Fibroblast of skin of right quadriceps (primary cell): ENCODE measurements around the gene SERPINA3.
"Not testable (repeated sequence)": the region's sequence is repeated elsewhere in the genome, so short reads cannot be mapped to it uniquely, and the experiment has no call there.

Source experiments
- DNase-seq: peaks from one replicate; pipeline ENCODE4 v3.0.0-alpha.2; 2013

Gene SERPINA3

DNA sequence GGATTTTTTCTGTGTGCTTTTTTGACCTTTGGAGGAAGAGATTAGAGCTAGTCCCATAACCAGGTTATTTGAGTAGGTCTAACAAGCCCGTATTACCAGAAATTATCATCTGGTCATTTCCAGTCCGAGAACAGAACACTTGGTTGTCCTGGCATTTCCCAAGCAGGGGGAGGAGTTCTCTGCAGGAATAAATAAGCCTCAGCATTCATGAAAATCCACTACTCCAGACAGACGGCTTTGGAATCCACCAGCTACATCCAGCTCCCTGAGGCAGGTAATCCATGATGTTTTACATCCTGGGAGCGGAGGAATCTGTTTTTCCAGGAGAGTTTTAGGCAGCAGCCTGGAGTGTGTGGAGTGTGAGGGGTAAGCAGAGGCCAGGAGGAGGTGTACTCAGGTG lies at the start of gene SERPINA3:
TSS of gene SERPINA3 (plus strand) at position 218 of the 400 bp plus-strand sequence. CDS start 2,051 bp downstream, outside the sequence.
- DNase-seq, result no peak

- DNase-seq, result no peak
Observed at GRCh38 chr14:94562941-94563883, 49.0 kb upstream of the SERPINA3 start.

- DNase-seq, result no peak
Observed at GRCh38 chr14:94564381-94564780, 47.8 kb upstream of the SERPINA3 start.

- no peak for DNase-seq
Observed at GRCh38 chr14:94568186-94568585, 44.0 kb upstream of the SERPINA3 start.

GRCh38 chr14:94569381-94570001 lies 42.7 kb upstream of the SERPINA3 start:
- no peak for DNase-seq

- DNase-seq, result no peak
Observed at GRCh38 chr14:94570002-94570400, 42.2 kb upstream of the SERPINA3 start.

DNA sequence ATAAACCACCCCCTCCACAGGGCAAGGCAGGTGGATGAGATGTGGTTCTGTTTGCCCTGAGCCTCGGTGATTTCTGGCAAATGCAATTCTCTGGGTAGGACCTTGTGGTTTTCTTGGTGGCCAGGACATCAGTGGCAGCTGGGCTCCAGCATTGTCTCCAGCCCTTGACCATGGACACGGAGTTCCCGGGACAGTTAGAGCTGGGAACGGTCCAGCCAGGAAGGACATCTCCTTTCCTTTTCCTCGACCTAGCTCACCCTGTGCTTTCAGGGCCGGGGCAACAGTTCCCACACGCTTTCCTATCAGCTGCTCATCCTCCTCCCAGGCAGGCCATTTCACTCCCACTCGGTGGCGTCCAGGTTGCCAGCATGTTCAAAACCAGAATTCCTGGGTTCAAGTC lies 41.8 kb upstream of the SERPINA3 start:
- DNase-seq, result no peak

DNA sequence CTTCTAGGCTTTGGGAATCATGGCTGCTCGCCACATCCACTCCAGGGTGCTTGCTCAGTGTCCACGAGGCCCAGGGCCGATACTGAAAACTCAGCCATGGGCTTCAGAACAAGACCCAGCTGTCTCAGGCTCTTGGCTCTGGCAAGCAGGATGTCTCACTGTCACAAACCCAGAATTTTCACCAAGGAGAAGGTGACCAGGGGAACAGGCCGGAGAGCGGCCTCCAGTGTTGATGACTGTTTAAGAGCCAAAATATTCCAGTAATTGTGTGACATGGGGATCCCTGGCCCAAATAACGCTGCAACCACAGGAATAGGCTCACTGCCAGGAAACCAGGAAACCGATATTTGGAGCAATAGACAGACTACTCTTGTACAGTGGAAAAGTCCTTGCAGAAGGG lies 40.8 kb upstream of the SERPINA3 start:
- no peak for DNase-seq

GRCh38 chr14:94571950-94572349 lies 40.2 kb upstream of the SERPINA3 start:
- peak; percentile 20 for DNase-seq

DNA sequence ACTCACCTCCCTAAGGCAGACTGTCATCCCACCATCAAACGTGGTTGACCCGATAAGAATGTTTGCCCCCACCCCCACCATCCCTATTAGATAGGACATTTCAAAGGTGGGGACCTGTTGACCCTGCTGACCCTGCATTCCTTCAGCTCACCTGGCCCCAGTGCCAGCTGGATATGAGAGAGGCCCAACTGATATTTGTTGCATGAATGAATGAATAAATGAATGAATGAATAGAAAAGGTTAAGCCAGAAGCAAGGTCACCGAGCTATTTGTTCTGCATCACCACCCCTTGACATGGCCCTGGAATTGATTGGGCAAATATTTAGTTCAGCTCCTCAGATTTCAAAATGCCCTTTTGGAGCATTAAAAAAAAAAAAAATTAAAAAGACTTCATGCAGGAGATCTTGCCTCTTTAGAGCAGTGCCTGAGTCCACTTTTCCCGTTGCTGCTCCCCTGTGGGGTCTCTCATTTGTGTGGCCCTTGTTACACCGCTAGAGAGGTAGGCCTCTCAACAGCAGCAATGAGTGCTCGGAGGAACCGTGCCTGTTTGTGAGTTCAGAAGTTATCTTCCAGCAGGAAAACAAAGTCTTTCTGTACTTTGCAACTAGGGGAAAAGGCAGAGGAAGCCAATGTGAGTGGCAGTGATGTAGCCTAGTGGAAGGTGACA lies 39.4 kb upstream of the SERPINA3 start:
- no peak for DNase-seq

DNA sequence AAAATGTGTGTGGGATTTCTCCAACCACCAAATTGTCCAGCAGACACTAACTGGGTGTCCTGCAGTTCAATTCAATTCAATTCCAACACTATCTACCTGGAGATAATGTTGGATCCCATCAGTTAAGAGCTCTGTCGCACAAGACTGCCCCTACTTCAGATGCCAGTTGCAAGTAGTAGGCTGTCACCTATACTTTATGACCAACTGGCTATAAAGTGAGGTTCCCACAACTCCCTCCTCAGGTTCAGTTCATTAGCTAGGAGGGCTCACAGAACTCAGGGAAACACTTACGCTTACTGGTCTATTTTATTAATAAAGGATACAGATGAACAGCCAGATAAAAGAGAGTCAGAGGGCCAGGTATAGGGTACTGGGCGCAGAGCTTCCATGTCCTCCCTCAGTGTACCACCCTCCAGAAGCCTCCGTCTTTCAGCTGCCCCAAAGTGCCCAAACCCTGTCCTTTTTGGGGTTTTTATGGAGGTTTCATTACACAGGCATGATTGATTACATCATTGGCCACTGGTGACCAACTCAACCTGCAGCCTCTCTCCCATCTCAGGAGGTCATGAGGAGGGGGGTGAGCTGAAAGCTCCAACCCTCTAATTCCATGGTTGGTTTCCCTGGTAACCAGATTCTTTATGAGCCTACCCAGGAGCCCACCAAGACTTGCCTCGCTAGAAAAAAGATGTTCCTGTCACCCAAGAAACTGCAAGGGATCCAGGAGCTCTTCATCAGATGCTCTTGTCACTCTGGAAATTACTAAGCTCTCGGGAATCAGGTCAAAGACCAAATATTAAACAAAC lies 38.5 kb upstream of the SERPINA3 start:
- no peak for DNase-seq

- DNase-seq, result no peak
Observed at GRCh38 chr14:94574336-94574735, 37.9 kb upstream of the SERPINA3 start.

DNA sequence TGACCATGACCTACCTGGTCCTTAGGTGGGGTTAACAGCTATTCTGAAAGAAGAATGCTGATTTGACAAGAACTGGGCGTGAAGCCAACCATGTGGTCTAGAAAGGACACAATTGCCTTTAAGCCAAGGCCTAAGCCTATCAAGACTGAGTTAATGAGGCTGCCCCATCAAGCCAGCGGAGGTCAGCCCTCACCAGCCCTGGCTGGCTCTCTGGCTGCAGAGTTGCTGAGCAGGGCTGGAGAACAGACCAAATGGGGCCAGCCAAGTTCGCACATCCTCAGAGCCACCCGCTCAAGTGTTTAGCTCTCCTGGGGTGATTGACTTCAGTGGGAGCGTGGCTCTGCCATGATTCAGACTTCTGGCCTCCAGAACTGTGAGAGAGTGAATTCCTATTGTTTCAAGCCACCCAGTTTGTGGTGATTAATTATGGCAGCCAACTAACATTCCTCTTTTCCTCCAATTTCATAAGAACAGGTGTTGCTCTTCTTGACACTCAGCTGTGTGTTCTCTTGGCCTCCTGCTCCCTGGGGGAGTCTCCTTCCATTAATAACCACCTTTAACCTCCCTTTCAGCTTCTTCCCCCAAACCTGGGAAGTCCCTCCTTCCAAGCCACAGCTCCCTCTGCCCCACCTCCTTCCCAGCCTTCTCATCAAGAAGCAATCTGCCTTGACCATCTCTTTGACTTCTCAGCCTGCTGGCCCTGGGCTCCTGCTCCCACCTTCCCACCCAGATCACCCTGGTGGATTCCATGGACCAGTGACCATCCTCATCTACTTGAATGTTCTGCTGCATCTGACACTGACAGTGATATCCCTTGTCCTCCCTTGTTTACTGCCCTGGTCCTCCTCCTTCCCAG lies 36.2 kb upstream of the SERPINA3 start:
- DNase-seq, result no peak

DNA sequence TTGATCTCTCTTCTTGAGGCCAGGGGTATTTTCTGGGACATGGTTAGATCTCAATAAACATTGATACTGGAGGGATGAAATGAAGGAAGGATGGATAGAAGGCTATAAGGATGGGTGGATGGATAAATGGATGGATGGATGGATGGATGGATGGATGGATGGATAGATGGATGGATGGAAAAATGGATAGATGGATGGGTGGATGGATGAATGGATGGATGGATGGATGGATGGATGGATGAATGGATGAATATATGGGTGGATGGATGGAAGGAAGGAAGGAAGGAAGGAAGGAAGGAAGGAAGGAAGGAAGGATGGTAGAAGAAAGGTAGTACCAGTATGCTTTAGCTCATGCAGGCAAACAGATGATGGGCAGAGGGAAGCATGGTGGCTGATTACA lies 34.7 kb upstream of the SERPINA3 start:
- not testable (repeated sequence) for DNase-seq

DNA sequence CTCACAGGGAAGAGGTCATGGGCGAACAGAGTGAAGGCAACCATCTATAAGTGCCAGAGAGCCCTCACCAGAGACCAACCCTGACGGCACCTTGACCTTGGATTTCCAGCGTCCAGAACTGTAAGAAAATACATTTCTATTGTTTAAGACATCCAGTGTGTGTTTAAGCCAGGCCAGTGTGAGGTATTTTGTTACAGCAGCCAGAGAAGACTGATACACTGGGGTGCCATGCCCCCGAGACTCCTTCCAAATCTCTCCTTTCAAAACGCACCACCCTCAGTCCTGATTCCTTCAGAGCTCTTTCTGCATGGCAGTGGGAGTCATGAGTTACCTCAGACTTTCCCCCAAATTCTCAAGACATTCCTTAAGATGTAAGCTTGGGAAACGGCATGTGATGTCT lies 33.5 kb upstream of the SERPINA3 start:
- no peak for DNase-seq

DNA sequence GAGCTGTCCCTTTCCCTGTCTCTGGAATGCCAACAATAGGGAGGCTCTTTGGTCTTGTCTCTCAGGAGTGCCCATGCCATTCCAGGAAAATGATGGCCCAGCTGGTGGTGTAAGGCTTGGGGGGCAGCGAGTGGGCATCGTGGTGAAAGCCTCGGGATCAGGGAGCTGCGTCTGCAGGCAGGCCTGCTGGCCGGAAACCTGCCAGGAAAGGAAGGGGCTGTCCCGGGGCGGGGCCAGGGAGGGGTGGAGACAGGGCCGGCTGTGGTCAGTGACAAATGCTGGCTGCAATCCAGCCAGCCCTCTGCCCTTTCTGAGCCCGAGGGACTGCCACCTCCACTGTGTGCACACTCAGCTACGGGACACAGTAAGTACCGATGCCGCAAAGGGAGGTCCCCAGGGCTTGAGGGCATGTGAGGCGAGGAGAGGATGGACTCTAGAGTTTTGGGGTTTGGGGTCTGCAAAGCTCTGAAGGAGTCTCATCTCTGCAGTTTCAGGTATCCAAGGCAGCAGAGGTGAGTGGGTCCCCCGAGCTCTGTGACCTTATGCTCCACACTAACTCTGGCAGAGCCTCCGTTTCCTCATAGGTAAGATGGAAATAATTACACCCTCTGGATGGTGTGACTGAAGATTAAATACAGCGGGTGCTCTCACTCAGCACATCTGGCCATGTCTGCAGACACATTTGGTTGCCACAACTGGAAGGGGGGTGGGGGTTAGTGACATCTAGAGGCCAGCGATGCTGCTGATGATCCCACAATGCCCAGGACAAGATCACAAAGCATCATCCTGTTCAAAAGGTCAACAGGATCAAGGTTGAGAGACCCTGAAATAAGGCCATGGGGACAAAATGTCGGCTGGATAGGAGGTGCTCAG lies 30.8 kb upstream of the SERPINA3 start, which contains the start of gene SERPINA5:
TSS of gene SERPINA5 (plus strand) at position 300 of the 873 bp plus-strand sequence. CDS start 5,937 bp downstream, outside the sequence.
- no peak for DNase-seq

GRCh38 chr14:94582199-94582750 lies 29.9 kb upstream of the SERPINA3 start:
- DNase-seq, result no peak

- no peak for DNase-seq
Observed at GRCh38 chr14:94582851-94583250, 29.3 kb upstream of the SERPINA3 start.

- no peak for DNase-seq
Observed at GRCh38 chr14:94583557-94583956, 28.6 kb upstream of the SERPINA3 start.

- no peak for DNase-seq
Observed at GRCh38 chr14:94584591-94585280, 27.5 kb upstream of the SERPINA3 start.
